ENCODE data around the gene RBM34. TPM values are rescaled to one million over a fixed set of nuclear protein-coding genes. Genes with fewer than 3 reads are reported as not detected.
"Not testable (repeated sequence)": the region's sequence is repeated elsewhere in the genome, so short reads cannot be mapped to it uniquely, and the experiment has no call there.

The RBM34 gene
- total and polyA plus RNA-seq, 2 donors (not counting 3 experiments of a cell fraction or from before 2014, with no cell fraction given) = 16.1 to 80.7 TPM

DNA sequence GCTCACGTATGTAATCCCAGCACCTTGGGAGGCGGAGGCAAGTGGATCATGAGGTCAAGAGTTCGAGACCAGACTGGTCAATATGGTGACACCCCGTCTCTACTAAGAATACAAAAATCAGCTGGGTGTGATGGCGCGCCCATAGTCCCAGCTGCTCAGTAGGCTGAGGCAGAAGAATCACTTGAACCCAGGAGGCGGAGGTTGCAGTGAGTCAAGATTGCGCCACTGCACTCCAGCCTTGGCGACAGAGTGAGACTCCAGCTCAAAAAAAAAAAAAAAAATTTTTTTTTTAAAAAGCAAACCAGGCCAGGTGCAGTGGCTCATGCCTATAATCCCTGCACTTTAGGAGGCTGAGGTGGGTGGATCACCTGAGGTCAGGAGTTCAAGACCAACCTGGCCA is 1.8 kb downstream of the RBM34 start:
- H3K27ac ChIP-seq (ENCODE audit: insufficient read depth, low read depth, low read length); DNase-seq (ENCODE audit: low read depth, low spot score); FAIRE-seq; dilution Hi-C loops (cut with MboI; ENCODE audit: extremely low pct_ligation_motif_present, low sequenced_read_pairs); H3K9ac ChIP-seq (replicated peaks; ENCODE audit: extremely low read depth, insufficient read depth, low read length); BruUV-seq (replicated peaks); H3K9me3 ChIP-seq (replicated peaks; ENCODE audit: control insufficient read depth, insufficient read depth, low read length); H3K4me3 ChIP-seq (replicated peaks in 1 of 3; ENCODE audit: insufficient read depth in 1 of 3, low read depth in 1 of 3, low read length in 3 of 3); H3K9me1 ChIP-seq (replicated peaks; ENCODE audit: control insufficient read depth, extremely low read depth, insufficient read depth, low read length); H3K4me2 ChIP-seq (ENCODE audit: insufficient read depth, low read length); H4K20me1 ChIP-seq (replicated peaks; ENCODE audit: control insufficient read depth, extremely low read depth, insufficient read depth, low read length); intact Hi-C loops (cut with micrococcal nuclease); H3K4me1 ChIP-seq (ENCODE audit: control insufficient read depth, extremely low read depth, insufficient read depth, low read length); H3K27me3 ChIP-seq (ENCODE audit: control insufficient read depth in 2 of 2, insufficient read depth in 2 of 2, low read length in 2 of 2); CTCF ChIA-PET; H2AFZ ChIP-seq (ENCODE audit: low read depth, low read length); H3K36me3 ChIP-seq (ENCODE audit: control insufficient read depth in 2 of 2, extremely low read depth in 1 of 2, insufficient read depth in 2 of 2, low read length in 2 of 2): not testable (repeated sequence)
- H3K79me2 ChIP-seq (ENCODE audit: control insufficient read depth, insufficient read depth, low read length) = peaks cover 25% of the 10 kb centered on the region
- POLR2A ChIA-PET = interaction anchor here (0.7 to 1.0 kb wide), 2 partner anchors 31 to 774 kb away, joined by 4 read pairs; partner anchors contain the start of gene TOMM20

DNA sequence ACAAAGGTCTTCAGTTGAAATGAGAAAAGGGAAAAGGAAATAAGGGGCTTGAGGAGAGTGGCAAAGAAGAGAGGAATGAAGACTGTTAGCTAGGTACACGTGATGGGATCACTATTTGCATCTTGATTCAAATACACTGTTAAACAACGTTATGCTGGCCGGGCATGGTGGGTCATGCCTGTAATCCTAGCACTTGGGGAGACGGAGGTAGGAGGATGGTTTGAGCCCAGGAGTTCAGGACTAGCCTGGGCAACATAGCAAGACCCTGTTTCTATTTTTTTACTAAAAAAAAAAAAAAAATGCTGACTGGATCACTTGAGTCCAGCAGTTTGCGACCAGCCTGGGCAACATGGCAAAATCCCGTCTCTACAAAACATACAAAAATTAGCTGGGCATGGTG is 2.4 kb downstream of the RBM34 start:
- dilution Hi-C loops (cut with MboI; ENCODE audit: extremely low pct_ligation_motif_present, low sequenced_read_pairs) = no loop called here
- no TSS peak for BruUV-seq (replicated peaks)
- peaks cover 8 to 9% of the 10 kb centered on the region in 2 experiments for H3K36me3 ChIP-seq (ENCODE audit: control insufficient read depth in 2 of 2, extremely low read depth in 1 of 2, insufficient read depth in 2 of 2, low read length in 2 of 2)

More for the DNA sequence above, 2.4 kb downstream of the RBM34 start:
- FAIRE-seq (no peak), DNase-seq (ENCODE audit: low read depth, low spot score) (no peak)
- H3K4me3 ChIP-seq (replicated peaks in 1 of 3; ENCODE audit: insufficient read depth in 1 of 3, low read depth in 1 of 3, low read length in 3 of 3) = no peak overlapping the region
- peaks cover 4% of the 10 kb centered on the region for H3K4me1 ChIP-seq (ENCODE audit: control insufficient read depth, extremely low read depth, insufficient read depth, low read length)
- H3K4me2 ChIP-seq (ENCODE audit: insufficient read depth, low read length) = no peak overlapping the region
- no peaks in the 10 kb centered on the region for H3K9me1 ChIP-seq (replicated peaks; ENCODE audit: control insufficient read depth, extremely low read depth, insufficient read depth, low read length)
- H3K79me2 ChIP-seq (ENCODE audit: control insufficient read depth, insufficient read depth, low read length) = peaks cover 25% of the 10 kb centered on the region
- intact Hi-C loops (cut with micrococcal nuclease) = no loop called here
- H3K9ac ChIP-seq (replicated peaks; ENCODE audit: extremely low read depth, insufficient read depth, low read length) = no peak overlapping the region
- no peaks in the 10 kb centered on the region for H3K9me3 ChIP-seq (replicated peaks; ENCODE audit: control insufficient read depth, insufficient read depth, low read length)
- H4K20me1 ChIP-seq (replicated peaks; ENCODE audit: control insufficient read depth, extremely low read depth, insufficient read depth, low read length) = no peaks in the 10 kb centered on the region
- ChIA-PET POLR2A (interaction anchor here (1.0 kb wide), 1 partner anchor 30 kb away, joined by 4 read pairs; the partner anchor contains the start of gene TOMM20), CTCF (no interaction called here)
- H3K27ac ChIP-seq (ENCODE audit: insufficient read depth, low read depth, low read length) = no peak overlapping the region
- no peaks in the 10 kb centered on the region for H3K27me3 ChIP-seq (ENCODE audit: control insufficient read depth in 2 of 2, insufficient read depth in 2 of 2, low read length in 2 of 2)
- H2AFZ ChIP-seq (ENCODE audit: low read depth, low read length) = no peak overlapping the region
- no peak for TF ChIP-seq MYC (IDR thresholded peaks at IDR 0.05; ENCODE audit: low read depth, low read length)
- no peak for TF ChIP-seq GATA2 (IDR thresholded peaks at IDR 0.05; ENCODE audit: insufficient read depth, insufficient read length, low read depth, low read length)
- TF ChIP-seq, protein P1, sequence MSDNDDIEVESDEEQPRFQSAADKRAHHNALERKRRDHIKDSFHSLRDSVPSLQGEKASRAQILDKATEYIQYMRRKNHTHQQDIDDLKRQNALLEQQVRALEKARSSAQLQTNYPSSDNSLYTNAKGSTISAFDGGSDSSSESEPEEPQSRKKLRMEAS (IDR thresholded peaks at IDR 0.05; ENCODE audit: insufficient read depth, insufficient read length) = no peak
- no peak for TF ChIP-seq JUN (IDR thresholded peaks at IDR 0.05; ENCODE audit: borderline replicate concordance, insufficient read depth, insufficient read length, low read depth)
